KG1 (cell line): Measurements from ENCODE around the gene ASB5.
"Not testable (repeated sequence)": the region's sequence is repeated elsewhere in the genome, so short reads cannot be mapped to it uniquely, and the experiment has no call there.

Experiments used
- DNase-seq: peaks from one replicate; lab custom pipeline; 2025; lab: John Stamatoyannopoulos, UW

ASB5 gene, protein sequence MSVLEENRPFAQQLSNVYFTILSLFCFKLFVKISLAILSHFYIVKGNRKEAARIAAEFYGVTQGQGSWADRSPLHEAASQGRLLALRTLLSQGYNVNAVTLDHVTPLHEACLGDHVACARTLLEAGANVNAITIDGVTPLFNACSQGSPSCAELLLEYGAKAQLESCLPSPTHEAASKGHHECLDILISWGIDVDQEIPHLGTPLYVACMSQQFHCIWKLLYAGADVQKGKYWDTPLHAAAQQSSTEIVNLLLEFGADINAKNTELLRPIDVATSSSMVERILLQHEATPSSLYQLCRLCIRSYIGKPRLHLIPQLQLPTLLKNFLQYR

DNA sequence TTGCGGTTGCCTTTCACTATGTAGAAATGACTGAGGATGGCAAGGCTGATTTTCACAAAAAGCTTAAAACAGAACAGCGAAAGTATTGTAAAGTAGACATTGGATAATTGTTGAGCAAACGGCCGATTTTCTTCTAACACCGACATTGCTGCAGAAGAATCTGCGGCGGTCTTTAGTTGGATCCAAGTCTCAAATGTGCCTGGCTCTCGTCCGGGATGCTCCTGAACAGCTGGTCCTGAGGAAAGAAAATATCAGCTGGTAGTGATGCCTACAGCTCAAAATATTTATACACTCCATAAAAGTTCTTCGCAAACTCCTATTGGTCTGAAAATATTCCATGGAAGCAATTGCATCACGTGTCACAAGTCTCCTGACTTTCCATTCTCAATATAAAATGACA, at the start of gene ASB5:
Gene ASB5, minus strand, starts transcription at position 260 of the 400 bp plus-strand sequence. Its CDS starts 114 bp downstream, at position 146.
- no peak for DNase-seq

DNA sequence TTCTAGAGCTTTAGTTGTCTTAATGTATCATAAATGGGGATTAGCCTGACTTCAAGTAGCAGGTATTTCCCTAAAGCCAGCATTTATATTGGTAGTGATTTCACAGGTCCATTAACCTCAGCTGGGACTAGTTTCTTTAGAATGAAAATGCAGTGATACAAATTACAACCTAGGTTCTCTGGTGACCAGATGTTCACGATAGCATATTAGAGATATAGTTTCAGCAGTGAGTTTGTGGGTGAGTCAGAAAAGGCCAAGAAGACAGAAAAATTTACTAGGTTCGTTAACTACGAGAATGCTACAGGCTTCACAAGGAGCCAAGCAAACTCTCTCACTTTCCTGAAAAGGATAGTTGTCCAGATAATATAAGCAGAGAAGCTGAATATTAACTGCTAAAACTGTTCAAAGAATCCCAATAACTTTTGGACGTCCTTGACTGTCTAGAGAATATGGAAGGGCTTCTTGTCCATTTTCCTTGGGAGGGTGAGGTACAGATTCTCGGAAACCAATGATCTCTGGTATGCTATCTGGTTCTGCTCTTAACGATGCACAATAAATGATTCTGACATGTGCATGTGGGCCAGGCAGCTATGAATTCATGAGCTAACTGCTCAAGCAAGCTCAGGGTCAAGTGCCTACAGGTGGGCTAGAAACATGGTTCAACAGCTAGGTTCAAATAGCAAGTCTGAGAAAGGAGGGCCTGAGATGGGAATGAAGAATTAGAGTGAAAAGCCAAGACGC, 44.7 kb upstream of the ASB5 start:
- no peak for DNase-seq

DNA sequence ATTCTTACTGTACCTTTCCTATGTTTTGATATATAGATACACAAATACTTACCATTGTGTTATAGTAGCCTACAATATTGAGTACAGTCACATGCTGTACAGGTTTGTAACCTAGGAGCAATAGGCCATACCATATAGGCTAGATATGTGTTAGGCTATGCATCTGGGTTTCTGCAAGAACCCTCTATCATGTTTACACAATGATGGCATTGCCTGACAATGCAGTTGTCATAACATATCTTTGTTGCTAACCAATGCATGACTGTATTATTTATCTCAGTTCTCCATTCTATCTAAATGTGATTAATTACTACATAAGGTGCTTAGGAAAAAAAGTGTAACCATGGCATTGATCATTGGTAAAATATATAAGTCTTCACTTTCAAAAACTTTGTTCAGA, 40.8 kb upstream of the ASB5 start:
- DNase-seq: no peak

DNA sequence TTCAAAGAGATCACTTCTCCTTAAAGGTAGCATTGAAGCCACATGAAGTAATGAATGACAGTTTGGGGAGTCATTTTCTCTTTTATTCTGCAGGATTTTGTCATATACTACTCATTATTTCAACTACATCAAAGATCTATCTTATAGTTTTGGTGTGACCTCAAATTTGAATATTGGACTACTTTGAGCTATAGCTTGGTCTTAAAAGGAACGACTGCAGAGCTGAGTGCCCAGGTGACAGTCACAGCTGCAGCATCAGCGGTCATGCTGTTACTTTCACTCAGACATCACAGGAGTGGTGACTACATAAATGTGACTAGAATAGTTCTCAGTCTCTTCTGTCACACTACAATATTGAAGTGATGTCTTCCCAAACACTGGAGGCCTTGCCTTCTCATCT, 40.0 kb upstream of the ASB5 start:
- DNase-seq: no peak

DNA sequence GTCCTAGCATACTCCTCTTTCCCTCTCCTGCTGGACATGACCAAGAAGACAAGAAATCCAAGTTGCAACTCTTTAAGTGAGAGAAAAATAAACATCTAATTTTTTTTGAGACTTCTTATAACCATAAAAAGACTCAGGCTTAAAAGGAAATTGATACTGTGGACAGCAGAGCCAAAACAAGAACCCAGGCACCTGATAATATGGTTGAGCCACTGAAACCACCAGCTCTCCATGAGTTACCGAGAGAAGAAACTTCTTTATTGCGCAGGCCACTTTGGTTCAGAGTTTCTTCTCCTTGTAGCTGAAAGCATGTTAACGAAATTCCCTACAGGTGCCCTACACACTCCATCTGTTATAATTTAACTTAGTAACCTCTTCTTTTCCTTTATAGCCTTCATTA, 39.4 kb upstream of the ASB5 start:
- no peak for DNase-seq

DNA sequence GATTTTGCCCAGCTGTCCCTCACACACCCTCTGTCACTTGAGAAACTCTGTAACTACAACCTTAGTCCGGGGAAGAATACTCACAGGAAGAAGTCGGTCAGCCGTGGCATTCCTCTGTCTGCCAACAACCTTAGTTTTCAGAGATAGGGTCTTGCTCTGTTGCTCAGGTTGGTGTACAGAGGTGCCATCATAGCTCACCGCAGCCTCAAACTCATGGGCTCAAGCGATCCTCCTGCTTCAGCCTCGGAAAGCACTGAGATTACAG, 38.6 kb upstream of the ASB5 start:
- DNase-seq: no peak

DNA sequence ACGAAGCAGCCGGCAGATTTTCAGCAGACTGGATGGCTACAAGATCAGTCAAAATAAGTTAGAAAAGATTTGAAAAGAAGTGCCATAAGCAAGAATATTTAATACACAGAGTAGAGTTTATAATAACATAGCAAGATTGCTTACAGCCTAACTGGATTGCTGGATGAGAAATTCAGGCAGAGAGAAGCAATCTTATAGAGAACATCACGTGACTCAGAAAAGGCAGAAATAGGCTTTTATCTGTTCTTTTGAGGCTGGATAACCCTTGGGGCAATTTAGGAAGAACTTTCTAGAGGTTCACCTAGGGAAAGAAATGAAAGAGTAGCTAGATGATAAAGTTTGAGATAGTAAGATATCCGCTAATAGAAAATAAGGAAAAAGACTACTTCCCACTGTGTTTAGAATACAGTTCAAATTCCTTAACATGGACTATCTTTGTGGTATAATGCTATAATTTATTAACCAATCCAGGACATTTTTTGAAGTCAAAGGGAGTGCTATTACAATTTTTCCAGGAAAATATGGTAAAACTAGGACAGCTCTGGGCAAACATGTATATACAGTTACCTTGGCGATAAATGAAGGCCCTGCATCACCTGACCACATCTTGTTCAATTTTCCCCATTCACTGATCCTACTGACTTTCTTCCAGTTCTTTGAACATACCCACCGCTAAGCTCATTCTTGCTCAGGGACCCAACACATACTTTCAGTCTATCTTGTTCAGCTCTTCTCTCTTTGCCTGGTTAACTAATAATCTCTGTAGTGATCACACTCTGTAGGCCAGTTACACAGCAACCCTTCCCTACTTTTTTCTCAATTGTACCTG, 38.0 kb upstream of the ASB5 start:
- no peak for DNase-seq

DNA sequence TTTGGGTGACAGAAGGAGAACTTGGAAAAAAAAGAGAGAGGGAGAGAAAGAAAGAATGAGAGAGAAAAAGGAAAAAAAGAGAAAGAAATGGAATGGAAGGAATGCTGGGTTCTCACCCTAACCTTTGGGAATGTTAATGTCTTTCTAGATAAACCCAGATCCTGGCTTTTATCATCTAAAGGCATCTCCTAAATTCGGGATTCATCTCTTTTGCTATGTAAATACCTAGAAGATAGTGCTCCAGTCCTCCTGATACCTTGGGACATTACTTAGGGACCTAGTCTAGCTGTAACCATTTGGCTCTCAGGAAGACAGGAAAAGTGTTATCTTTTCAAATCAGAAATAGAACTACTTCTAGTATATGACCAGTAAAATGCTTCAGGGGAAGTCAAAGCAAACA, 34.9 kb upstream of the ASB5 start:
- DNase-seq: no peak

DNA sequence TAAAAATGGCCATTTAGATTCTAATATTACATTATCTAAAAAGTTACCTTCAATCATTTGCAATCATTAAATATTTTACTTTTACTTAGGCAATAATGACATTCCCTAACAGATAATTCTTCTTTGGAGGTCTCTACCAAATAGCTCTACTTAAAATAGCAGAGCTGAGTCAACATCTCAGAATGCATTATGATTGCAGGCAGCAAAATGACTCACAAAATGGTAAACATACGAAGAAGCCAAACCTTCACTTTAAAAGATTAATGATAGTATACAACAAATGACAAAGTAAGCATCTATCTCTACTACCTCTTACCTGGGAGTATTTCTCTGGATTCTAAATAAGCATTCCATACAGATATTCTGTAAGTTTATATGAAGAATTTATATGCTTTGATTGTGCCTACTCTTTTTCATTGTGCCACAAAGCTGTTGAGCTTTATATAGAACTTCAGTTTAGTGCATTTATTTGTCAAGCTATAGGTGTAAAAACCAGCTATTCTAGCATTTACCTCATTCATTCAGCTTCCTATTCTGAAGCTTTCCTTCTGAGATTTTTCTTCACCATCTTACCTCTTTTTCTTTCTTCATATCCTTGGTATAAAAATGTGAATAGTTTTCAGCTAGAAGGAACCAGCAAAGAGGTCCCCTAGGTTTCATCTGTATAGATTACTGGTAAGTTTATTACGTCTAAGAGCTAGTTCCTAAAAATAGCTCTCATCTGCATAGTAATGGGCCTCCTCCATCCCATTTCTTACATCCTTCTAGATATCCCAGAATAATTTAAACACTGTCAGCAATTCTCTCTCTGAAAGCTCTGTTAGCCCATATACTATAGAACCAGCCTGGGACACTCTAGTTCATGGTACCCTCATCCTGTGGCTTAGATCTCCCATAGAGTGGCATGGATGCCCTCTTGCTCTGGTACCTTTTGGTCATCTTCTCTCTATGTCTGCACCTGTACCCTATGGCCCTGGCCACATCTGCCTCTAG, 33.6 kb upstream of the ASB5 start:
- no peak for DNase-seq

DNA sequence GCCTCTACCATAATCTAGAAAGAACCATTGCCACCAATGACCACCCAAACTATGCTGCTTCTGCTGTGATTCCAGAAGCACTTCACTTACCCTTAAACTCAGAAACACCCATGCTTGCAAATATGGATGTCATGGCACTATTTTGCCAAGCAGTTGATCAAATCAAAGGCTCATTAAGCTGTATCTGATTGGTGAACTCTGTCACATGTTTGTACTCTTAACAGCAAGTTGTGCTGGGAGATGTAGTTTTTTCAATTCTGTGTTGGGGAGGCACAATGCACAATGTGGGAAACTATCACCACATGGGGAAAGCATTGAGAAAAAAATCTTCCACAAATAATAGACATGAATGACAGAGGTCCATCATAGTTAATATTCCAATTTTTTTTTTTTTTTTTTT, 31.5 kb upstream of the ASB5 start:
- DNase-seq: no peak

DNA sequence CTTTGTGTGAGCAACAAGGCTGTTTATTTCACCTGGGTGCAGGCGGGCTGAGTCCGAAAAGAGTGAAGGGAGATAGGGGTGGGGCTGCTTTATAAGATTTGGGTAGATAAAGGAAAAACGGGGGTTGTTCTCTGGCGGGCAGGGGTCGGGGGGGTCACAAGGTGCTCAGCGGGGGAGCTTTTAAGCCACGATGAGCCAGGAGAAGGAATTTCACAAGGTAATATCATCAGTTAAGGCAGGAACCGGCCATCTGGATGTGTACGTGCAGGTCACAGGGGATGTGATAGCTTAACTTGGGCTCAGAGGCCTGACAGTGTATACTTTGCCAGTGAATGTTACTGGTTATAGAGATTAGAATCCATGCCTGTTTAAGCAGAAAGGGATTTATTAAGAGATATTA, 31.0 kb upstream of the ASB5 start:
- DNase-seq: no peak

DNA sequence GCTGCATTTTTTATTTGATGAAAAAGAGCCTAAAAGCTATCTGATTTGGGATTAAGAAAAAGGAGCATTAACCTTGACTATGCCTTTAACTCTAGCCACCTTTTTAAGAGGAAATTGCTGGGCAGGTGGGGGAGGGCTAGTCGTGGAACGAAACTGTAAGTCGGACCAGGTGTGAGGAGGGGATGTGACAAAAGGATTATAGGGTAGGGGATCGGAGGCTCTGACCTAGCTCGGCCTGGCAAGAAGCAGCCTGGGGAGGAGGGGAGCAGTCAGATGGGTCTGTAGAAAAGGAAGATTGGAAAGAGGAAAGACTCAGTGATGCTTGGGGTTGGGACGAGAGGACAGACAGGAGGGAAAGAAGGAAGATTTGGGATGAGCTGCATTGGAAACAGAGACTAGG, 29.6 kb upstream of the ASB5 start:
- DNase-seq: no peak

DNA sequence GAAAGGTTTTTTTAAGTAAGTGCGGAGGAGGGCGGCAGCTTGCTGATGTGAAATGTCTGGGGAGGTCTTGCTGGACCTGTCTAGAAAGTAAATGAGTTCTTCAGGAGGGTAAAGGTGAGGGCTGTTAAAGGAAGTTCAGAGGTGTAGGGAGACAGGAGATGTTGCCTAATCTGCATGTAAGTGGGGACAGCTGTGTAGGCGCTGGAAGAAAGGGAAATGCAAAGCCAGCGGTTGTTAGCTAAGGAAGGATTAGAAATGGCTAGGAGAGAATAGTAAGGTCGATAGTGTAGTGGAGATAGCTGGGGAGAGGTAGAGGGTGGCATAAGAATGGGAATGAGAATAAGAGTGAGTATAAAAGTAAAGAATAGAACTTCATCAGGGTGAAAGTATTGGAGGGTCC, 26.9 kb upstream of the ASB5 start:
- DNase-seq: not testable (repeated sequence)

DNA sequence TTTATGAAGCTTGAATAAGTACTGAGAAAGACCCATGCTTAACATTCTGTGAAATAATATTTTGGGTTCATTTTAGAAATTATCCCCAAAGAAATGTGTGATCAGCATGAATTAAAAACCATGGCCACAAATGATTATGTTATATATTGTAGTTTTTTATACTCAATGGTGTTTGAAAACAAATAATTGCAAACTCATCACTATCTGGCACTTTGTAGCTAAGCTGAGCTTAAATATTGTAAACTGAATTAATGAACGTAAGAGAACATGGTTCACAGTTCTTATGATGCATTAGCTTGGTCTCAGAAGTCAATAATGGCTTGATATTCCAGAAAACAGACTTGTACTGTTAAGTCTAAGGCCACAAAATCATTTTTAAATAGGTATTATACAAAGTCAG, 24.6 kb upstream of the ASB5 start:
- DNase-seq: no peak

DNA sequence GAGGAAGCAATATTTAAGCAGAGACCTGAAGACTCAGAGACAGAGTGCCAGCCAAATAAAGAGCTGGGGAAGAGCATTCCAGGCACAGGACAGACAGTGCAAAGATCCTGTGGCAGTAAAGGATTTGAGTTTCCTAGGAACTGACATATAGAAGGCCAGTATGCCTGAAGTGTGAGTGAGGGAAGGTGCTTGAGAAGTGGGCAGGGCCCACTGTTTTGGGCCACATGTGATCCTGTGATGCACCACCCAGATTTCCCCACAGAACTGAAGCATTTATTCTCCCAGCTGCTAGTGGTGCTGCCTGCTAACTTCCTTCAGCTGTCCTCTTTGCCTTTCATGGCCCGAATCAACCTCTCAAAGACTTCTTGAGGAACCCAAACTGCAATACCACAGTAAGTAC, 23.9 kb upstream of the ASB5 start:
- no peak for DNase-seq

DNA sequence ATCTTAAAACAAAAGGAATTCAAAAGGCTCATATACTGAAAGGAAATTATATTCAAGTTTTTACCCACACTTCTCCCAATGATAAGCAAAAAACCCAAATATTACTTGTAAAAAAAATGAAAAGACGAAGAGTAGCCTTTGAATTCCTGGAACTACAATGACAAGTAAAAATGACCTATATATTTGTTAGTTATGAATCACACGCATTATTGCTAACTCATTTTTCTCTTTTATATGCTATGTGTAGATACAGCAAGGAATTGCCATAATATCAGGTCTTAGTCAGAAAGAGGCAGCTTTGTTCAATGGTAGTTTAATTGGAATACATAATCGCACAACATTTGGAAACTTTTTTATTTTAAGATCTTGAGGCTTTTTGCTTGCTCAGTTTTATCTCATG, 22.7 kb upstream of the ASB5 start:
- DNase-seq: no peak

DNA sequence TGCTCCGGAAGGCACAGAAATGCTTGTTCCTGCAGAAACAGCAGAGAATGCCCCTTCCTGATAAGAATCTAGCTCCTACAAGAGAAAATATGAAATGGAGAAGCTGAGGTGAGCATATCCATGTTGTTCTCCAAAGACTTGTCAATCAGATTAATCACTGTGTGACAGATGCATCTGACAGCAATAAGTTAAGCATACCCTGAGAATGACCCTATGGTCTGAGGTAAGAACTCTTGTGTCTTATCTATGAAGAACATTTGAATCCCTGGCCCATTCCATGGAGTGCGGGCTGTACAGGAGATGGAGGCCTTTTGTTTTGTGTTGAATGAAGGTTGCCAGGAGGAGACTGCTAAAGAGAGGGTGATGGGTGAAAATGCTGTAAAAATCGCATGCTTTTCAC, 21.5 kb upstream of the ASB5 start:
- DNase-seq: no peak

DNA sequence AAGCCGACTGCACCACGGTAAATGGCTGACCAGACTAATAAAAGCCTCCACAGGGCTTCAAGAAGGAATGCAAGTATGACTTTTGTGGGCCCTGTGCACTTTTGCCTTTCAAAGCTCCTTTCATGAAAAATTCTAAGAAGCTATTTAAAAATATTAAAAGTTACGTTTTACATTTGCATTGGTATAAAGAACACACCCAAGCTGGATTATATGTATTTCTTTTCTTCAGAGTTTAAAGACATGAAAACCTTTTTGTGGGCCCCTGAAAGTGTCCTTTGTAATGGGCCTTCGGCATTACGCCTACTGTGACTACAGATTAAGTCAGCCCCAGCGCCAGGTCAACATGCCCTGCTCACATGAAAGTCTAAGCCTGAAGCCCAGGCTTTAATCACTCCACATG, 20.5 kb upstream of the ASB5 start:
- DNase-seq: no peak

DNA sequence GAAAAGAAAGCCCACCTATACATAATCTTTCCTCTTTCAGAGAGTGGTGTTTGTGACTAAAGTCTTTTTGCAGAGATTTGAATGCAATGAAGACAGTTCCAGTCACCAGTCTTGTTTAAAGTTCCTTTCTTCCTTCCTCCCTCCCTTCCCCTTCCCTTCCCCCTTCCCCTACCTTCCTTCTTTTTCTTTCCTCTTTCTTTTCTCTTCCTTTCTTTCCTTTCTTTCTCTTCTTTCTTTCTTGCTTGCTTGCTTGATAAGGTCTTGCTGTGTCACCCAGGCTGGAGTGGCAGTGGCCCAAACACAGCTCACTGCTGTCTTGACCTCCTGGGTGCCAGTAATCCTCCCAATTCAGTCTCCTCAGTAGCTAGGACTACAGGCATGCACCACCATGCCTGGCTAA, 19.0 kb upstream of the ASB5 start:
- DNase-seq: no peak

DNA sequence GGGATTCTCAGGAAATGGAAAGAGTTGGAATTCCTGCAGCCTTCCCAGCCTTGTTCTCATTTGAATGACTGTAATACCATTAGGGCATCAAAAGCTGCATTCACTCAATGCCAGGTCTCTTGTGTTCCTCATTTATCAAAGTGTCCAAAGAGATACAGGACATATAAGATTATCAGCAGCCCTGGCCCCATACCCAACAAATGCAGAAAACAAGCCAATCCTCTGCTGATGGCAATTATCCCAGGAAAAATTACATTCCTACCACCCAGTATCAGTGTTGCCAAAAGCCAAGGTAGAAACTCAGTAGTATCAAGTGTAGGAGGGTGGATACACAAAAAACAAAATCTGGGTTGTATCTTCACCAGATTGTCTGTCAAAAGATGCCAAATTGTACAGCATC, 18.5 kb upstream of the ASB5 start:
- DNase-seq: no peak

DNA sequence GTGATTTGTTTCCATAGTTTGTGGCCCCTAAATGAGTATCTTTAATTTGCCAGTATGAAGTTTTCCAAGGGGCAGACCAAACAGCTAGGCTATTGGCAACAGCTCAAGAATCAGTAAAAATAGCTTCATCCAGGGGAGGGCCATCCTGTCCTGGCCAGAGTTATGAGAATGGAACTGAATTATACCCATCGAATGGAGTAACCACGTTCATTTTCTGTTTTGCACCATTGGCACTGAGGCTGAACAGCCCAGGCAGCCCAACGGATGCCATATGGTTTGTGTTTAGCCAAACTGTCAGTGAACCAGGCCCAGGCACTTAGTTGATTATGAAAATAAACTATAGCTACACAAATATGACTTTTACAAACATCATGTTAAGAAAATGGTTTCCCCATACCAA, 17.7 kb upstream of the ASB5 start:
- DNase-seq: no peak

DNA sequence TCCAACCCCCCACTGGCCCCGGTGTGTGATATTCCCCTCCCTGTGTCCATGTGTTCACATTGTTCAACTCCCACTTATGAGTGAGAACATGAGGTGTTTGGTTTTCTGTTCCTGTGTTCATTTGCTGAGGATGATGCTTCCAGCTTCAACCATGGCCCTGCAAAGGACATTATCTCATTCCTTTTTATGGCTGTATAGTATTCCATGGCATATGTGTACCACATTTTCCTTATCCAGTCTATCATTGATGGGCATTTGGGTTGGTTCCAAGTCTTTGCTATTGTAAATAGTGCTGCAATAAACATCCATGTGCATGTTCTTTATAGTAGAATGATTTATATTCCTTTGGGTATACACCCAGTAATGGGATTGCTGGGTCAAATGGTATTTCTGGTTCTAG, 10.5 kb upstream of the ASB5 start:
- DNase-seq: not testable (repeated sequence)
